K562 (cell line): ENCODE results near the gene ARMC6. TPM values are rescaled to one million over a fixed set of nuclear protein-coding genes. Genes with fewer than 3 reads are reported as not detected.

ENCODE experiments used
- ASH1L ChIP-seq: fragments of 450-650 bp; IDR thresholded peaks from 2 replicates; pipeline ENCODE4 v1.6.1; 2018; ENCODE audit warnings: borderline replicate concordance, mild to moderate bottlenecking, low read depth; ENCODE audit not compliant: partially characterized antibody
- DPF2 ChIP-seq: fragments of 450-650 bp; IDR thresholded peaks from 2 replicates; pipeline ENCODE4 v1.6.1; 2016
- FIP1L1 ChIP-seq: fragments of 200-400 bp; formaldehyde crosslinking; IDR thresholded peaks from 2 replicates; pipeline ENCODE4 v1.6.1; 2018; ENCODE audit warnings: mild to moderate bottlenecking, low read depth, low read length; ENCODE audit not compliant: poor library complexity, severe bottlenecking
- HDAC1 ChIP-seq, 2 experiments: fragments of 450-650 bp; IDR thresholded peaks; 2 replicates each; pipeline ENCODE4 v1.6.1; 2016 to 2017; ENCODE audit warnings: inconsistent platforms in 1 of 2, mild to moderate bottlenecking in 1 of 2, moderate library complexity in 1 of 2
- PCBP1 ChIP-seq: fragments of 200-400 bp; formaldehyde crosslinking; IDR thresholded peaks from 2 replicates; pipeline ENCODE4 v1.6.1; 2018; ENCODE audit warnings: mild to moderate bottlenecking, low read depth, low read length; ENCODE audit not compliant: poor library complexity, severe bottlenecking
- RBFOX2 ChIP-seq: fragments of 200-400 bp; formaldehyde crosslinking; IDR thresholded peaks from 2 replicates; pipeline ENCODE4 v1.6.1; 2017; ENCODE audit warnings: low read depth, mild to moderate bottlenecking, low read length, moderate library complexity
- SFPQ ChIP-seq: fragments of 200-400 bp; formaldehyde crosslinking; IDR thresholded peaks from 2 replicates; pipeline ENCODE4 v1.6.1; 2017; ENCODE audit warnings: mild to moderate bottlenecking, low read depth, low read length, moderate library complexity
- SMAD1 ChIP-seq: fragments of 150-350 bp; IDR thresholded peaks from 2 replicates; pipeline ENCODE4 v1.6.1; 2014; ENCODE audit warnings: low read length, low read depth; ENCODE audit not compliant: partially characterized antibody
- SP2 ChIP-seq: IDR thresholded peaks from 2 replicates; pipeline ENCODE4 v1.6.1; 2011; ENCODE audit warnings: mild to moderate bottlenecking, low read depth, low read length, moderate library complexity; ENCODE audit not compliant: poor library complexity, severe bottlenecking; ENCODE audit errors: extremely low read depth
- TCF7 ChIP-seq: sonication (generic); IDR thresholded peaks from 2 replicates; pipeline ENCODE4 v1.6.1; 2016; ENCODE audit warnings: antibody characterized with exemption, borderline replicate concordance
- YY1 ChIP-seq, 3 experiments: IDR thresholded peaks; 2 replicates each; pipeline ENCODE4 v1.6.1; 2011; ENCODE audit warnings: low read length in 2 of 3, mild to moderate bottlenecking in 2 of 3, moderate library complexity in 2 of 3, borderline replicate concordance in 1 of 3, control low read depth in 1 of 3, low read depth in 1 of 3; ENCODE audit not compliant: insufficient read depth in 3 of 3, insufficient replicate concordance in 2 of 3, control insufficient read depth in 1 of 3, insufficient read length in 1 of 3; ENCODE audit errors: extremely low read depth in 1 of 3
- ZNF436 ChIP-seq: fragments of 250-450, 450-650 bp; sonication (Bioruptor Pico); formaldehyde crosslinking; IDR thresholded peaks from 2 replicates; pipeline ENCODE4 v1.7.0; 2020; ENCODE audit warnings: mild to moderate bottlenecking
- ZNF444 ChIP-seq: fragments of 250-450 bp; sonication (Bioruptor Pico); IDR thresholded peaks from 2 replicates; pipeline ENCODE4 v1.4.0; 2020; ENCODE audit warnings: mild to moderate bottlenecking, moderate library complexity
- polyA plus RNA-seq, 8 experiments: library from polyadenylated mRNA; depleted of rRNA in 4 of 8; stranded (reverse) in 5 of 8; unstranded in 3 of 8; fragments of >200 nt; fragmentation: Nextera tagmentation in 2 of 8; fragmentation: Illumina TruSeq in 1 of 8; extraction: Ambion mirVana in 2 of 8; extraction: Trizol in 1 of 8; gene quantifications; 2 replicates each; pipeline versions ENCODE4 v1.2.1 to v1.2.3, GENCODE V29; 2011 to 2014; ENCODE audit warnings: inconsistent platforms in 1 of 8, missing spikeins in 1 of 8
- total RNA-seq, 7 experiments: library from RNA; depleted of rRNA in 6 of 7; stranded (reverse); fragments of >200 nt in 6 of 7; fragmentation: Illumina TruSeq in 2 of 7; extraction: Trizol in 2 of 7; gene quantifications; 2 replicates each; pipeline versions ENCODE4 v1.2.1 to v1.2.3, GENCODE V29; 2011 to 2021; ENCODE audit warnings: low replicate concordance in 1 of 7
- TF ChIP-seq, protein P1 (sequence below): fragments of 450-650 bp; IDR thresholded peaks from 2 replicates; pipeline ENCODE4 v1.6.1; 2017; ENCODE audit warnings: antibody characterized with exemption, mild to moderate bottlenecking
- TF ChIP-seq, protein P2 (sequence below): fragments of 450-650 bp; formaldehyde crosslinking; IDR thresholded peaks from 2 replicates; pipeline ENCODE4 v1.4.0; 2020; ENCODE audit warnings: mild to moderate bottlenecking
- TF ChIP-seq, protein P3 (sequence below): fragments of 200-800 bp; sonication (Bioruptor generic); IDR thresholded peaks from 2 replicates; pipeline ENCODE4 v1.6.1; 2017; ENCODE audit warnings: missing genetic modification characterization, missing compliant biosample characterization

The ARMC6 gene
- total and polyA plus RNA-seq, 9 of the 15 experiments (the other 6 are each of a cell fraction or from before 2014, with no cell fraction given) = 2.1 to 93.4 (median 63.6) TPM

- TF ChIP-seq, protein P1, sequence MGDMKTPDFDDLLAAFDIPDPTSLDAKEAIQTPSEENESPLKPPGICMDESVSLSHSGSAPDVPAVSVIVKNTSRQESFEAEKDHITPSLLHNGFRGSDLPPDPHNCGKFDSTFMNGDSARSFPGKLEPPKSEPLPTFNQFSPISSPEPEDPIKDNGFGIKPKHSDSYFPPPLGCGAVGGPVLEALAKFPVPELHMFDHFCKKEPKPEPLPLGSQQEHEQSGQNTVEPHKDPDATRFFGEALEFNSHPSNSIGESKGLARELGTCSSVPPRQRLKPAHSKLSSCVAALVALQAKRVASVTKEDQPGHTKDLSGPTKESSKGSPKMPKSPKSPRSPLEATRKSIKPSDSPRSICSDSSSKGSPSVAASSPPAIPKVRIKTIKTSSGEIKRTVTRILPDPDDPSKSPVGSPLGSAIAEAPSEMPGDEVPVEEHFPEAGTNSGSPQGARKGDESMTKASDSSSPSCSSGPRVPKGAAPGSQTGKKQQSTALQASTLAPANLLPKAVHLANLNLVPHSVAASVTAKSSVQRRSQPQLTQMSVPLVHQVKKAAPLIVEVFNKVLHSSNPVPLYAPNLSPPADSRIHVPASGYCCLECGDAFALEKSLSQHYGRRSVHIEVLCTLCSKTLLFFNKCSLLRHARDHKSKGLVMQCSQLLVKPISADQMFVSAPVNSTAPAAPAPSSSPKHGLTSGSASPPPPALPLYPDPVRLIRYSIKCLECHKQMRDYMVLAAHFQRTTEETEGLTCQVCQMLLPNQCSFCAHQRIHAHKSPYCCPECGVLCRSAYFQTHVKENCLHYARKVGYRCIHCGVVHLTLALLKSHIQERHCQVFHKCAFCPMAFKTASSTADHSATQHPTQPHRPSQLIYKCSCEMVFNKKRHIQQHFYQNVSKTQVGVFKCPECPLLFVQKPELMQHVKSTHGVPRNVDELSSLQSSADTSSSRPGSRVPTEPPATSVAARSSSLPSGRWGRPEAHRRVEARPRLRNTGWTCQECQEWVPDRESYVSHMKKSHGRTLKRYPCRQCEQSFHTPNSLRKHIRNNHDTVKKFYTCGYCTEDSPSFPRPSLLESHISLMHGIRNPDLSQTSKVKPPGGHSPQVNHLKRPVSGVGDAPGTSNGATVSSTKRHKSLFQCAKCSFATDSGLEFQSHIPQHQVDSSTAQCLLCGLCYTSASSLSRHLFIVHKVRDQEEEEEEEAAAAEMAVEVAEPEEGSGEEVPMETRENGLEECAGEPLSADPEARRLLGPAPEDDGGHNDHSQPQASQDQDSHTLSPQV = no peak; the same call in 1 of the 2 replicates
- no peak for TF ChIP-seq TCF7
- peak; percentile 2 for TF ChIP-seq PCBP1
- peak in 1 of 3 experiments; percentile 23 for TF ChIP-seq YY1 (IDR thresholded peaks at IDR 0.05; ENCODE audit: borderline replicate concordance in 1 of 3, control insufficient read depth in 1 of 3, extremely low read depth in 1 of 3, insufficient read depth in 3 of 3, insufficient read length in 1 of 3, insufficient replicate concordance in 2 of 3, low read depth in 1 of 3, low read length in 2 of 3)
- peak; percentile 80 for TF ChIP-seq SP2
- peak; percentile 2 to 53; a peak in 1 of 4 replicates for TF ChIP-seq HDAC1 (IDR thresholded peaks at IDR 0.05)
- TF ChIP-seq SFPQ = no peak
- TF ChIP-seq SMAD1 = no peak
- no peak for TF ChIP-seq DPF2
- no peak for TF ChIP-seq ZNF444 (CRISPR knock-in tag)
- no peak for TF ChIP-seq ZNF436
- peak; percentile 86 for TF ChIP-seq RBFOX2
- TF ChIP-seq, protein P2, sequence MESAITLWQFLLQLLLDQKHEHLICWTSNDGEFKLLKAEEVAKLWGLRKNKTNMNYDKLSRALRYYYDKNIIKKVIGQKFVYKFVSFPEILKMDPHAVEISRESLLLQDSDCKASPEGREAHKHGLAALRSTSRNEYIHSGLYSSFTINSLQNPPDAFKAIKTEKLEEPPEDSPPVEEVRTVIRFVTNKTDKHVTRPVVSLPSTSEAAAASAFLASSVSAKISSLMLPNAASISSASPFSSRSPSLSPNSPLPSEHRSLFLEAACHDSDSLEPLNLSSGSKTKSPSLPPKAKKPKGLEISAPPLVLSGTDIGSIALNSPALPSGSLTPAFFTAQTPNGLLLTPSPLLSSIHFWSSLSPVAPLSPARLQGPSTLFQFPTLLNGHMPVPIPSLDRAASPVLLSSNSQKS (CRISPR knock-in tag) = no peak
- TF ChIP-seq ASH1L = peak; percentile 99
- TF ChIP-seq FIP1L1 = peak; percentile 21
- TF ChIP-seq, protein P3, sequence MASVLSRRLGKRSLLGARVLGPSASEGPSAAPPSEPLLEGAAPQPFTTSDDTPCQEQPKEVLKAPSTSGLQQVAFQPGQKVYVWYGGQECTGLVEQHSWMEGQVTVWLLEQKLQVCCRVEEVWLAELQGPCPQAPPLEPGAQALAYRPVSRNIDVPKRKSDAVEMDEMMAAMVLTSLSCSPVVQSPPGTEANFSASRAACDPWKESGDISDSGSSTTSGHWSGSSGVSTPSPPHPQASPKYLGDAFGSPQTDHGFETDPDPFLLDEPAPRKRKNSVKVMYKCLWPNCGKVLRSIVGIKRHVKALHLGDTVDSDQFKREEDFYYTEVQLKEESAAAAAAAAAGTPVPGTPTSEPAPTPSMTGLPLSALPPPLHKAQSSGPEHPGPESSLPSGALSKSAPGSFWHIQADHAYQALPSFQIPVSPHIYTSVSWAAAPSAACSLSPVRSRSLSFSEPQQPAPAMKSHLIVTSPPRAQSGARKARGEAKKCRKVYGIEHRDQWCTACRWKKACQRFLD = no peak
Measured at GRCh38 chr19:19063183-19064097, 30.0 kb downstream of the ARMC6 start, which contains the start of gene SLC25A42 (continued).
